ENCODE results near the gene CHD6.

DNA sequence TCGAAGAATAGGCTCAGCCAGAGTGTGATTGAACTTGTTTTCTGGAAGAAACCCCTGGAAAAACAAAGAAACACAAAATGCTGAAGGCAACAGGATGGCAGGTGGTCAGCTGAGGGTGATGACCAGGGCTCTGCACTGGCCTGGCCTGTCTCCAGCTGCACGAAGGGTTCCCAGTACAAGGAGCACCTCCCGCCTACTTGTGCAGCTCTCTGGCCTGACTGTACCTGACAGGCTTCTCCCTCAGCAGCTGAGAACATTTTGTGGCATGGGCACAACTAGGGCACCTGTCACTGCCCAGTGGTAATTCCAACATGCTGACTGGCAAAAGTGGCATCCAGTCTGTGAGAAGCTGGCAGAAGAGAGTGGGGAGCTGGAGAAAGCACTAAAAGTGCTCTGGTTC is 212.7 kb downstream of the CHD6 start:
- no peak for TF ChIP-seq ARNTL (CRISPR knock-in tag; IDR thresholded peaks at IDR 0.05; ENCODE audit: borderline replicate concordance, low read depth)
- TF ChIP-seq ZFP3 (CRISPR knock-in tag; IDR thresholded peaks at IDR 0.05), result no peak
- TF ChIP-seq ZNF565 (CRISPR knock-in tag; conservative IDR thresholded peaks at IDR 0.05; ENCODE audit: low read depth), result no peak
- TF ChIP-seq, protein P1, sequence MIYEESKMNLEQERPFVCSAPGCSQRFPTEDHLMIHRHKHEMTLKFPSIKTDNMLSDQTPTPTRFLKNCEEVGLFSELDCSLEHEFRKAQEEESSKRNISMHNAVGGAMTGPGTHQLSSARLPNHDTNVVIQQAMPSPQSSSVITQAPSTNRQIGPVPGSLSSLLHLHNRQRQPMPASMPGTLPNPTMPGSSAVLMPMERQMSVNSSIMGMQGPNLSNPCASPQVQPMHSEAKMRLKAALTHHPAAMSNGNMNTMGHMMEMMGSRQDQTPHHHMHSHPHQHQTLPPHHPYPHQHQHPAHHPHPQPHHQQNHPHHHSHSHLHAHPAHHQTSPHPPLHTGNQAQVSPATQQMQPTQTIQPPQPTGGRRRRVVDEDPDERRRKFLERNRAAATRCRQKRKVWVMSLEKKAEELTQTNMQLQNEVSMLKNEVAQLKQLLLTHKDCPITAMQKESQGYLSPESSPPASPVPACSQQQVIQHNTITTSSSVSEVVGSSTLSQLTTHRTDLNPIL (CRISPR knock-in tag; IDR thresholded peaks at IDR 0.05; ENCODE audit: low read depth), result no peak
- no peak for TF ChIP-seq TCF4 (CRISPR knock-in tag; IDR thresholded peaks at IDR 0.05; ENCODE audit: borderline replicate concordance)
- no peak for TF ChIP-seq ZFP30 (CRISPR knock-in tag; IDR thresholded peaks at IDR 0.05)
